ENCODE measurements around the gene PIP5K1B.

DNA sequence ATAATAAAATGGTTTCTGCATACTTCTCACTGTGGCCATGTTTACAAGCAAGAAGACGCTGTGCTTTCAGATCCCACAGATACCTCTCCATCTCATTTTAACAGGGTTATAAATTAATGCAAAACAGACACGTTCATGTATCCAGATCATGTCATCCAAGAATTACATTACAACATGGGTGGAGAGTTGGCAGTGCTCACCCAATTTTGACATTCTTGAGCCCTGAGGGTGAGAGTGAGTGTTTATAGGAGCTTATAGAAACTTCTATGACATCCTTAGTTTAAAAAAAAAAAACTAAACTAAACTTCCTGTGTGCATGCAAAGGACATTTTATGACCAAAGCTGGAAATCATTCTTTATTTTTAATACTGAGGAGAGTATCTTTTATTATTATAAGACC, 299.8 kb downstream of the PIP5K1B start:
- TF ChIP-seq, protein P1, sequence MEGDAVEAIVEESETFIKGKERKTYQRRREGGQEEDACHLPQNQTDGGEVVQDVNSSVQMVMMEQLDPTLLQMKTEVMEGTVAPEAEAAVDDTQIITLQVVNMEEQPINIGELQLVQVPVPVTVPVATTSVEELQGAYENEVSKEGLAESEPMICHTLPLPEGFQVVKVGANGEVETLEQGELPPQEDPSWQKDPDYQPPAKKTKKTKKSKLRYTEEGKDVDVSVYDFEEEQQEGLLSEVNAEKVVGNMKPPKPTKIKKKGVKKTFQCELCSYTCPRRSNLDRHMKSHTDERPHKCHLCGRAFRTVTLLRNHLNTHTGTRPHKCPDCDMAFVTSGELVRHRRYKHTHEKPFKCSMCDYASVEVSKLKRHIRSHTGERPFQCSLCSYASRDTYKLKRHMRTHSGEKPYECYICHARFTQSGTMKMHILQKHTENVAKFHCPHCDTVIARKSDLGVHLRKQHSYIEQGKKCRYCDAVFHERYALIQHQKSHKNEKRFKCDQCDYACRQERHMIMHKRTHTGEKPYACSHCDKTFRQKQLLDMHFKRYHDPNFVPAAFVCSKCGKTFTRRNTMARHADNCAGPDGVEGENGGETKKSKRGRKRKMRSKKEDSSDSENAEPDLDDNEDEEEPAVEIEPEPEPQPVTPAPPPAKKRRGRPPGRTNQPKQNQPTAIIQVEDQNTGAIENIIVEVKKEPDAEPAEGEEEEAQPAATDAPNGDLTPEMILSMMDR (IDR thresholded peaks at IDR 0.05), result no peak
- TF ChIP-seq POLR2A (IDR thresholded peaks at IDR 0.05), result no peak
